NCI-H446 treated with DMSO at 0.1 percent for 48 hours (cell line): ENCODE data around the gene LRRC8C.
A peak's percentile ranks its signal among the peaks of the same experiment; 100 is the strongest.
"Not testable (repeated sequence)": the region's sequence is repeated elsewhere in the genome, so short reads cannot be mapped to it uniquely, and the experiment has no call there.

Source experiments
- DNase-seq: peaks from one replicate; lab custom pipeline; 2025; lab: John Stamatoyannopoulos, UW

LRRC8C gene

DNA sequence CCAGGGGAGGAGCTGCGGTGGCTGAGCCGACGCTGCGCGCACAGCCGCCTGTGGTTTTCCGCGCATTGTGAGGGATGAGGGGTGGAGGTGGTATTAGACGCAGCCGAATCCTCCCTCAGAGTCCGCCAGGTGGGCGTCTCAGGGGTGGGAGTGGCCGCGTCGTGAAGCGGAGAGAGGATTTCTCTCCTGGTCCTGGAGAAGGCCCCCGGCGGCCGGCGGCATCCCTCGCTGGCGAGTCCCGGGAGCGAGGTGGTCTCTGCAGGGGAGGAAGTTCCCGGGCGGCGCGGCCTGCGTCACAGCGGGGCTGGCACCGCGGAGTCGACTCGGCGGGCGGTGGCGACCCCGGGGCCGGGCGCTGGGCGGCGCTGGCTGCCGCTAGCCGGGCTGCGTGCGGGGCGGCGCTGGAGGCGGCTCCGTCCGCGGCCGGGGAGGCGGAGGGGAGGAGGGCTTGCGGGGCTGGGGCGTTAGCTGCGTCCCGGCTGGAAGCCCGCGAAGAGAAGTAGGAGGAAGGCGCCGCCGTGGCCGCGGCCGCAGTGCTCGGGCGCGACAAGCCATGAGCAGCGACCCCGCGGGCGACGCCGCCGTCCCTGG, at the start of gene LRRC8C:
LRRC8C (plus strand) TSS at position 464 of the 591 bp plus-strand sequence. CDS start 53,354 bp downstream, outside the sequence.
- DNase-seq: peak; percentile 46

DNA sequence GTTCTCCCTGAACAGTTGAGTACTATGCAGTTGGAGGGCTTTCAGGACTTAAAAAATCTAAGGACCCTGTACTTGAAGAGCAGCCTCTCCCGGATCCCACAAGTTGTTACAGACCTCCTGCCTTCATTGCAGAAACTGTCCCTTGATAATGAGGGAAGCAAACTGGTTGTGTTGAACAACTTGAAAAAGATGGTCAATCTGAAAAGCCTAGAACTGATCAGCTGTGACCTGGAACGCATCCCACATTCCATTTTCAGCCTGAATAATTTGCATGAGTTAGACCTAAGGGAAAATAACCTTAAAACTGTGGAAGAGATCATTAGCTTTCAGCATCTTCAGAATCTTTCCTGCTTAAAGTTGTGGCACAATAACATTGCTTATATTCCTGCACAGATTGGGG, 48.7 kb upstream of the LRRC8C start:
- no peak for DNase-seq

DNA sequence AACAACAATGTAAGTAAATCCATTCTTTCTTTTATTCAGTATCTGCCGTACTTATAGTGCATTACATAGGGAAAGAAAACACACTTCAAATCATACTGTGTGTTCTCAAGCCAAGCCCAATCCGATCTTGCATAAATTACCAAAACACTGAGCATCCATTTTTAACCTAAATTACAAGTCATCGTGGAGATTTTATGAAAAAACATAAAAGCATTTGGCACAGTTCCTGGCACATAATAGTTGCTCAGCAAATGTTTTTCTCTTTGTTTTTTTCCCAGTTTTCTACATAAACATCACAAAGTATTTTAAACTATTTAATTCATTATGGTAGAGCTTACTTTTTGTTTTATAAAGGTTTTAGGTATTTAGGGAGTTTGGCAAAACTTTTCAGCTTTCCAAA, 48.1 kb upstream of the LRRC8C start:
- DNase-seq: no peak

DNA sequence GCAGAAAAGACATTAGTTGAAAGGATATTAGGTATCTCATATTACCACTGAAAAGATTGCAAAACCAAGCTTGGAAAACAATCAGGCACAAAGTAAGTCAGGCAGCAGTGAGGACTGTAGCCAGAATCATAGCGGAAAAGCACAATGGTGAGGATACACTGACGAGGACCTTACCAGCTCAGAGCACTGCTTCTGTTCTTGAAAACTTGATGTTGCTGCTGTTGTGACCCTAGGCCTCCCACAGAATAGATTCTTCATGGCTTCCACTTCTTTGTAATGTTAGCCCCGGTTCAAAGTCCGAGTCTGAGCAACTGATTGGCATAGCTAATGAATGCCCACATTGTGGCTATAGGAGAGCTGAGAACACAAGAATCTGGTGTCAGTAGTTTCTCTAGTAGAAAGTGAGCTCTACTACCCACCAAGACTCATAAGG, 45.2 kb upstream of the LRRC8C start:
- DNase-seq: no peak

DNA sequence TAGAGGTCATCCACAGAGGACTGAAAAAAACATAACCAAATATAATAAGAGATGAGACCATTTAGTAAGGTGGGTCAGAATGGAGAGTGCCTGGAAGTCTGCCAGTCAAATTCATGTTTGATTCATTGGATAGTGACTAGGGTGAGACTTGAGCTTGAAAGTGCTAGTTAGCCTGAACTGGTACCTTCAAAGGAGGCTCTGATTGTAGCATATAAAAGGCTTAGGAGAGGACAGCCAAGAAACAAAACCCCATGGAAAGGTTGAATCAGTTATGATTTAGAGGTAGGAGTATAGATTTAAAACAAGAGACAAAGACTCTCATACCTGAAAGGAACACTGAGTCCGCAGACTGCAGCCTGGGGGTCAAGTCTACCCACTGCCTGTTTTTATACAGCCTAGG, 44.4 kb upstream of the LRRC8C start:
- DNase-seq: no peak

DNA sequence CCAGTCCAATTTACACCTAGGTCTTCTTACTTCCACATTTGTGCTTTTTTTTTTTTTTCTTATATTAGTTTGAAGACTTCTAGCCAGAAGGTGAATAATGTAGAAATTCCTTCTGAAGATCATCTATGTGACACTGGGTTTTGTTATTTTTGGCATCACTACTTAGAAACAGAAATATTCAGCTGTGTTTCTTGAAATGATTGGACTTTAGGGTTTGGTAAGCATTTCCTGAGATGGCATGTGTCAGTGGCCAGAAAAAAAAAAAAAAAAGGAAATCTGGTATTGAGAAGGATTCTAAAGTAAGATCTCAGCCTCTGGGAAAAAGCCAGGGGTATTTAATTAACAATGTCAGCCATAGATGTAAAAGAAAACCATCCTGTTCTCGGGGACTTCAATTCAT, 43.4 kb upstream of the LRRC8C start:
- no peak for DNase-seq

DNA sequence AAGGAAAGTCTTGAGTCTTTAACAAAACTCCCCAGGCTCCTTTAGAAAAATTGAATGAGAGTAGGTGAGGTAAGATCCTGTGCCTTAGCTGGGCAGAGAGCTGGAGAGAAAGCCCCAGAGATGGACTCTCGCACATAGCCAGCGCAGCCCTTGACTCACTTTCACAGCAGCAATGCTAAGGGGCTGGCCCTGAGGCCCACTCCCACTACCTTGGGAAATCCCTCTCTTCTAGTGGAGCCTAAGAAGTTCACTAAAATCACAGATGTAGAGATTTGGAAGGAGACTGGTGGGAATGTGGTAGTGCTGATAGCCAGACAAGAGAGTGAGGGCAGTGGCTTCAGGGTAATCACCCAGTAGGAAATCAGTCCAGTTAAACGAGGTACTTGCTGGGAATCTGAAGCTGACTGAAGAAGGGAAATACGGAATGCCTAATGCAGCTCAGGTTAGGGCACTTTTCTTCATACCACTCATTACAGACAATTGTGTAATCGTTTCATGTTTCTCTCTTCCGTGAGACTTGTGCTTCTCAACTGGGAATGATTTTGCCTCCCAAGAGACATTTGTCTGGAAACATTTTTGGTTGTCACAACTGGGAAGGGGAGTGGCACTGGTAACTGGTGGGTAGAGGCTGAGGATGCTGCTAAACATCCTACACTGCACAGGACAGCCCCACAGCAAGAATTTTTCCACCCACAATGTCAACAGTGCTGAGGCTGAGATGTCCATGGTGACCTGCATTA, 42.4 kb upstream of the LRRC8C start:
- DNase-seq: no peak

DNA sequence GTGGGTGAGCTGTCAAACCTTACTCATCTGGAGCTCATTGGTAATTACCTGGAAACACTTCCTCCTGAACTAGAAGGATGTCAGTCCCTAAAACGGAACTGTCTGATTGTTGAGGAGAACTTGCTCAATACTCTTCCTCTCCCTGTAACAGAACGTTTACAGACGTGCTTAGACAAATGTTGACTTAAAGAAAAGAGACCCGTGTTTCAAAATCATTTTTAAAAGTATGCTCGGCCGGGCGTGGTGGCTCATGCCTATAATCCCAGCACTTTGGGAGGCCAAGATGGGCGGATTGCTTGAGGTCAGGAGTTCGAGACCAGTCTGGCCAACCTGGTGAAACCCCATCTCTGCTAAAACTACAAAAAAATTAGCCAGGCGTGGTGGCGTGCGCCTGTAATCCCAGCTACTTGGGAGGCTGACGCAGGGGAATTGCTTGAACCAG, 40.0 kb upstream of the LRRC8C start:
- not testable (repeated sequence) for DNase-seq

DNA sequence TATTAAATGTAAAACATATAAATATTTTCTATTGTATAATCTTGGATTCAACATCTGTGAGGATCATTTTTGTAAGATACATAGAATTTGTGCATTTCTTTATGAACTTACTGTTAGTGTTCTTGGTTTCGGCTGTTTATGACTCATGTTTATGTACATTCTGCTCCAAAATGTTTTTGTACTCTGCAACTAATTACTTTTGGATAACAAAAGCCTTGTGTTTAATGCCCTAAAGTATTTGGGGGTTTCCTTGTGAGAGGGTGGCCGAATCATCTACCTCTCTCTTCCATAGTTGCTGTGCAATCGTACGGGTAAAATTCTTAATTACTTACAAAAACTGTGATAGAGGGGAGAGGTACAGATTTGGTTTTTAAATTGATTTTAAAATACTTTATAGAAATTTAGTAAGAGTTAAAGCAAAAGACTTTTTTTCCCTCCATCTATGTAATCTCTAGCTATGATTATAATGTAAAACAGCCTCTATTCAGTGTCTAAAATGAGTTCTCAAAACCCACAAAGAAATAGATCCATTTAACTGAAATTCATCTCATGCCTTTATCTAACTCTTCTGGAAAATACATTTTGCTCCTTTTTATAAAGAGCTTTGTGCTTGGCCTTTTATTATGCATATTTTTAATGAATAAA, 38.7 kb upstream of the LRRC8C start:
- no peak for DNase-seq

DNA sequence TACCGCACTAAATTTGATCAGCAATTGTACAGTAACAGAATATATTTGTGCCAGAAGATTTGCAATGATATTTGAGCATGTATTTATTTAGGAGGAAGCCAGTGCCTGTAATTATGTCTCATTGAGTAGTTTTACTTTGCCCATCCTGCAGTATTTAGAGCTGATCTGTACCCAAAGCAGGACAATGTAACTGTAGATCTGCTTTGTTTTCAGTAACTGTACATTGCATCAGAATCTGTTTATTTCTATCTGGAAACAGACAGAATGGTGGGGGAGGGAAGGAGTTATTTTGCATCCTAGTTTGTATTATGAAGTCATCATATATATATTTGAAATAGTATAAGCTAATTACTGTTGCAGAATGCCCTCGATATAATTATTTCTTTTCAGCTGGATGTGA, 36.2 kb upstream of the LRRC8C start:
- DNase-seq: no peak

DNA sequence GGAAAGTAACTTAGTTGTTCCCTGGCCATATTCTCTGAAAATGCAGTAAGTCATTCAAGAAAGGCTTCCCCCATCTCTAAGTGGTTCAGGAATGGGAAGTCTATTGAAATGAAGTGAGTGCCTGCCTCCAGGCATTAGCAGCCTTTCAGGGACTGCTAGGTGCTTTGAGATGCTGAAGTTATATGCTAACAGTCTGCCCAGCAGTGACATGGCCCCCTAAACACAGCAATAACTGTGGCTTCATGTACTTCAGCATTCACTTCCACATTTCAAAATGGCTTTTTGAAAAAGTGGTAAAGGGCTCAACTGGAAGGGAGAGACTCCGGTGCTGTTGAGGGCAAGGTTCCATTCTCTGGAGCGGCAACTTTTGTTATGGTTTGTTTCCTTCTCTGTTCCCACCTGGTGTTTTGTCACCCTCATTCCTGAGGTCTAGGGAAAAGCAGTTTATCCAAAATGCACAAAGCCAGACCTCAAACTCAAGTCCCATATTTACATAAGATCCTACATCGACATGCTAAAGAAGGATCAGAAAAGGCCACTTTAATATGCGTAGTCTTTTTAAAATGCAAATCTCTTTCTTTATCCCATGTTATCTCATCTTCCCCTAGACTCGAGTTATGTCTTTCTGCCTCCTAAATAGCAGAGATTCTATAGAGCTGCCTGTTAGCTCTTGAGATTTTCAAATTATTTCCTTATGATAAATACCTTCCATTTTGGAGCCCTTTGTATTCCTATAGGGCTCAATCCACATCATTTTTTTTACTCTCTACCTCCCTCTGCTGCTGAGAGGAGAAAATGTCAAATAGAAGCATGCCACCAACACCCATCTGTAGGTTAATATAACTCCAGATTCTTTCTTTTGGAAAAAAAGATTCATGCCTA, 34.2 kb upstream of the LRRC8C start:
- peak; percentile 35 for DNase-seq

DNA sequence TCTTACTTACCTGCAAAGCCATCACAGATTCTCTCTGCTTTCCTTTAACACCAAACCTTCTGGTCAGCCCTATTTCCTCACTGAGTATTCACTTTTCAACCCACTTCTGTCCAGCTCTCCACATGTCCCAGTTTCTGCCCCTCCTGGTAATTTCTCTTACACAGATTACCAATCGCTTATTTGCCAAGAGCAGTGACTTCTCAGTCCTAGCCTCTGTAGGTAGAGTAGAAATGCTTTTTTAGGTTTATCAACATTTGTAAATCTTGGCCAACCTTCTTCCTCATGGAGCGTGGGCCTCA, 33.6 kb upstream of the LRRC8C start:
- no peak for DNase-seq

DNA sequence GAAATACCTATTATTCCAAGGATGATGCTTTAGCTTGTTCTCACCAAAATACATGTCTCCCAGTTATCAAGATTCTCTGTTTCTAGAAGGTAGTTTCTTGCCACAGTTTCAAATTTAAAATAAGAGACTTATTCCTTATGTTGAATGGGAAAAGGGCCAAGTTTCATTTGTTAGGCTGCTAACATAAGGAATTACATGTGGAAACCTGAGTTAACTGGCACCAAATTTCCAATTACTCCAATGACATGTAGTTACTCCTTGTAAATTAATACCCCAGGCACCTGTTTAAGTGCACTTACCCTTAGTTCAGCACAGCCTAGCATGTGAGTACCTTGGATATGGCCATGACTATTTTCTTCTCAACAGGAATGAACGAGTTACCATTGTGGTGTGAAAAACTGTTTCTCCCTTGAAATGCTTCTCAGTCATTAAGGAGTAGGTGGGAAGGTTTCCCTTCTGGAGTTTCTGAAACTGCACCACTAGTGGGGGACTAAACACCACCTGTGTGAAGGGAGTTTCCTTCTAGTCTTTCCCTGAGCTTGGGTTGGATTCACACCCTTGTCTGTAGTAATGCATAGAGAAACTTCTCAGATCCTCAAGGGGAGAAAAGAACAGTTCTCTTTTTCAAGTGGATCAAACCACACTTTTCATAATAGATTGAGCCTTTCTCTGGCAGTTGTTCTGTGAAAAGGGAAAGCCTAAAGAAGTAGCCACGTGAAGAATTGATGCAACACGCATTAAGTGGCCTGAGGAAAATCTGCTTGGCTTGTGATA, 32.3 kb upstream of the LRRC8C start:
- no peak for DNase-seq

DNA sequence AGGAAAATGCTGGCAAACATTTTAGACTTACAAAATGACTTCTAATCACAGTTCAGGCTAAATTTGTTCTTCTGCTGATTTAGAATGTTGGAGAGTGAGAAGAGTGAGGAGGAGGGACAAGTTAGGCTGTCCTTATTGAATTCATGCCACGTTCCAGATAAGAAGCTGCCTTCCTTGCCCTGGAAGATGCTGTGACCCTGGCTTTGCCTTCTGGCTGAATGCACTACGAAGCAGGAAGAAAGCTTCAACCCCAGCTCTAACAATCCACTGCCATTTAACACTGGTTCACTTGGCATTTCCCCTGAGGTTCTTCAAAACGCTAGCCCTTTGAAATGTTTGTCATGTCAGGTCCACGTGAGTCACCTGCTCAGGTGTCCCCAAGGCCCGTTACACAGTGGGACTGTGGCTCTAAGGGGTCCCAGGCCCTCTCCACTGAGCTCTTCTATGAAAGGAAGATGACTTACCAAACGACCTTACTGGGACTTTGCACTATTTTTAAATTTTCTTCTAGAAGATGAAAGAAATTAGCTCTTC, 30.0 kb upstream of the LRRC8C start:
- DNase-seq: no peak

DNA sequence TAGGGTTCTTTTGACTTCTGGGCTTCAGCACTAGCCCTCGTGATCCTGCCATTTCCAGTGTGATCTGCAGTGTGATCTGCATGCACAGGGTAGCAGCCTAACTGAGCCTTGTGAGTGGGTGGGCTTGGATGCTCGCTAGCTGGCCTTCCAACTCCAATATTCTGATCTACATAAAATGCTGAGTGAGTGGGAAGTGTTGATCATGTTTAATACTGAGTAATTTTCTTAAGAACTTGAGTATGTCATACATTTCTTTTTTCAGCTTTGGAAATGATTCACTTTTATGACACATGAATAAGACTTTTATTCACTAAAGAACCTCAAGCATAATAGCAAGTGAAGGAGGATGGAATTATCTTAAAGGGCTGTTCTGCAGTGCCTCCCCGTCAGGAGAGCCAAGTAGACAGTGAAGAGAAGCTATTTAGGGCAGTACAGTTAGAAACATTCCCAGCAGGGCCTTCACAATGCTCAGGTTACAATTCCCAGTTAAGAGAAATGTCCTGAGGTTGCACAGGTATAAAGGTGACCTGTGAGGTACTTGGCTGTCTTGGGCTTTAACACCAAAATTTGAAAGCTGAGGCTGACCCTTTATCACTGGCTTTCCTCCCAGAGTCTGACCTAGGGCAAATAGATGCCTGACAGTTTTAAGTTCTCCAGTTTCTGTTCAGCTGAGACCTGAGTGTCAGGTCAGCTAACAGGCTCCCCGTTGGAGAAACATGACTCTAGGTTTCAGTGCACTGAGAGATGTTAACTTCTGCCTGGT, 29.1 kb upstream of the LRRC8C start:
- no peak for DNase-seq

DNA sequence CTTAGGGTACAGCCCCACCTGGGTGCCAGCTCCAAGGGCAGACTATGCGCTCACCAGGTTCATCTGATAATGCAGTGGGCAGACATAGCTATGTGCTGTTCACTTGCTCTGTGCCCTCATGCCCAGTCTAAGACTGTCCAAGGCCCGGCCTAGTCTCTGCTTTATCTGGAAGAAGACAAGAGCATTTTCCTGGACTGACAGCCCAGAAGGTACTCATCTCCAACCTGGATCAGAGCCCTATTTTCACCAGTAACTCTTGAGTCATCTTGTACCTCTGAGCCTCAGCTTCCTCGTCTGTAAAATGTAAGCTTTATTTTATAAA, 28.5 kb upstream of the LRRC8C start:
- no peak for DNase-seq

DNA sequence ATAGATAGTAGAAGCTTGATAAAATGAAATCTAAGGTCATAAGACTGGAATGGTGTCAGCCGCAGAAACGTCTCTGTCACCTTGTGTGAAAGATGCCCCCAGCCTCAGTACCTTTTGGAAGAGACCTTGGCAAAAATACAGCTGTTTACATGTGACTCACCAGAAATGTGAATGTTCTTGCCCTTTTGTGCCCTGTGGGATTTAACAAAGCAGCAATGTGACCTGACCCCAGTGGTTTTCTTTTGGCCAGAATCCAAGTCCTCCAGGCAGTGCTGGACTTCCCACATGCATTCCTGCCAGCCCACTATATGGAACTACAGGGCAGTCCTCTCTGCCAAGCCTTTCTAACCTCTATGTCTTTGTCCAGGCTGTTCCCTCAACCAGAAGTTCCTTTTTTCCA, 27.2 kb upstream of the LRRC8C start:
- DNase-seq: no peak

DNA sequence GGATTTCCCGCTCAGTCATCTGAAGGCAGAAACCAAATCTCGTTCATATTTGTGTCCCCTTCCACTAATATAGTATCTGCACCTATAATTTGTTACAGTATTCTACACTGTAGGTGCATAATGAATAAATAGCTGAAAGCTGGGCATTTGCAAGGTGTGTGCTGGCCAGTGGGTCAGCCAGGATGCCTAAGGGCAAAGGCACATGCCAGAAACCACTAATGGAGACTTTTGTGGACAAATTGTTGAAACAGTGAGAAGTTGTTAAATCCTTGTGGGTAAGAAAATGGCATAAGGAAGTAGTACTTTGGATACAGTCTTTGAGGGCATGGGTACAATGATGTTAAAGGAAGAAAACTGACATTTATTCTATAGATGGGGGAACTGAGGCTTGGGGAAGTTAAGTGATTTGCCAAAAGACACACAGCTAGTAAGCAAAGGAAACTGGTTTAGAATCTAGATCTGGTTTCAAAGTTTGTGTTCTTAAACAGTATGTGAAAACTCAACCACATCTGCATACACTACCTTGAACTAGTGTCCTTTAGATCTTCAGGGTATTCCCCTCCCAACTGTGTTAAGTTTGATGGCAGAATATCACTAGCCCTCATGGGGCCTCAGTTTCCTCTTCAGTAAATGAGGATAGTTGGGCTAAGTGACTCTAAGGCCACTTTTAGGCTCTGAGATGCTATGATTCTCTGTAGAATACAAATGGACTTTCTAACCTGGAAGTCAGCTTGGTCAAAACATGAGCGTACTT, 26.5 kb upstream of the LRRC8C start:
- no peak for DNase-seq

DNA sequence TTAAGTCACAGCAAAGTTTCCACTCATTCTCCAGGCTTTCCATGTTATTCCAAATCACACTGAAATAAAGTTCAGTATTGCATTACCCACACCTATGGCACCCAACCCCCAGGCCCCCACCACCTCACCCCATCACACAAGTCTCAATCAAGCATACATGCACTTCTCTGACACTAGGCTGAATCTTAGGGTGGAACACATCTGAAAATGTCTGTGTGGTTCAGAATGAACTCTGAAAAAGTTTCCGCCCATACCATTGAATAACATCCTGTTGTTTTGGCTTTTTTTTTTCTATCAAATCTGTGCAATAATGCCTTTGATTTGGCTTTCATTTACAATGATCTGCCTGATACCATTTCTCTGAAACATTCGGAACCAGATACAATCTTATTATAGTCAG, 25.8 kb upstream of the LRRC8C start:
- no peak for DNase-seq
